ENCODE measurements around the gene GLTP. TPM values are rescaled to one million over a fixed set of nuclear protein-coding genes. Genes with fewer than 3 reads are reported as not detected.
"Not testable (repeated sequence)": the region's sequence is repeated elsewhere in the genome, so short reads cannot be mapped to it uniquely, and the experiment has no call there.

GLTP gene
- total and polyA plus RNA-seq, 4 donors = 8.5 to 12.8 (median 8.7) TPM

DNA sequence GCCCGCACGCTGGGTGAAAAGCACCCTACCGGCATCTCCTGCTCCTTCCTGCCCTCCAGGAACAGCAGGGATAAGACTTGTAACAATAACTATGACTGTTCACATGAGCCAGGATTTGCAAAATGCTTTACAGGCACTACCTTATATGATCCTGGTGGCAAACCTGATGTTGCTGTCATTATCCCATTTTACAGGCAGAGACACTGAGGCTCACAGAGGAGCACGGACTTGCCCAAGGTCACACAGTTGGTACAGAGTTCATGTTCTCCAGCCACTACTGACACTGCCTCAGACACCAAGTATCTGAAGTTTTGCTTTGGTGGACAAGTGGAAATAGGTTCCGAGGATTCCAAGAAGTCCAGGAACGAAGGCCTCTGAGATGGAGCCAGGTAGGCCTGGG lies 22.6 kb downstream of the GLTP start:
- Histone ChIP-seq H3K9me3 (ENCODE audit: control insufficient read depth in 4 of 4, low read length in 3 of 4) (no peaks in the 10 kb centered on the region), H3K27me3 (ENCODE audit: control insufficient read depth in 4 of 4, insufficient read depth in 4 of 4, low read length in 3 of 4) (no peaks in the 10 kb centered on the region), H3K4me3 (ENCODE audit: low read depth in 1 of 3, low read length in 3 of 3) (no peak overlapping the region), H3K4me1 (ENCODE audit: control insufficient read depth in 4 of 4, insufficient read depth in 4 of 4, low read length in 3 of 4) (peaks cover 0 to 5% (median 1%) of the 10 kb centered on the region in 4 donors), H3K9ac (ENCODE audit: low read depth in 1 of 2, low read length in 2 of 2) (no peak overlapping the region), H3K36me3 (ENCODE audit: control insufficient read depth in 4 of 4, insufficient read depth in 3 of 4, low read depth in 1 of 4, low read length in 3 of 4) (peaks cover 3 to 28% (median 6%) of the 10 kb centered on the region in 4 donors), H3K27ac (ENCODE audit: low read depth in 1 of 2, low read length in 2 of 2) (no peak overlapping the region)
- TF ChIP-seq REST (IDR thresholded peaks at IDR 0.05) (no peak), CTCF (IDR thresholded peaks at IDR 0.05; ENCODE audit: low read depth, low read length, missing input control) (no peak), NR2F2 (IDR thresholded peaks at IDR 0.05) (no peak)
- no peak for DNase-seq (ENCODE audit: low spot score)
- WGBS = 96% methylated on average over 6 of the region's 6 CpGs

DNA sequence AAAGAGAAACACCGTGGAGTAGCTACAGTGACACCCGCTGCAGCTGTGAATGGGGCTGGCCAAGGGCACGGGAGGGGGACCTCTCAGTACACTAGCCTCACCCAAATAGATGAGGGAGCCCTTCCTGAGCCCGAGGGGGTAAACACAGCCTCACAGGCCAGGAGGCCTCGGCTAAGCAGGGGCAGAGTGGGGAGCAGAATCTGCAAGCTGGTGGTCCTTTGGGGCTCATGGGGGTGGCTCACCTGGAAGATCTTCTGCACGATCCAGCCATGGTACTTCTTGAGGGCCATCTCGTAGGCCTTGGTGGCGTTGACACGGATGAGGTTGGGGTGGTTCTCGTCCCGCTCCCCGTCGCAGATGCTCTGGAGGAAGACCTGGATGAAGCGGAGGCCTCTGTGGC lies 25.0 kb downstream of the GLTP start:
- peaks cover 3 to 28% (median 8%) of the 10 kb centered on the region in 4 donors for H3K36me3 ChIP-seq (ENCODE audit: control insufficient read depth in 4 of 4, insufficient read depth in 3 of 4, low read depth in 1 of 4, low read length in 3 of 4)
- no peaks in the 10 kb centered on the region for H3K27me3 ChIP-seq (ENCODE audit: control insufficient read depth in 4 of 4, insufficient read depth in 4 of 4, low read length in 3 of 4)
- TF ChIP-seq FOXA2 (IDR thresholded peaks at IDR 0.05) (no peak), SP1 (IDR thresholded peaks at IDR 0.05) (no peak), GABPA (IDR thresholded peaks at IDR 0.05 in 1 of 2, conservative IDR thresholded peaks at IDR 0.05 in 1 of 2) (no peak), HNF4G (IDR thresholded peaks at IDR 0.05) (no peak), CTCF (IDR thresholded peaks at IDR 0.05; ENCODE audit: low read depth, low read length, missing input control) (no peak), HNF4A (conservative IDR thresholded peaks at IDR 0.05) (no peak)
- H3K4me3 ChIP-seq (ENCODE audit: low read depth in 1 of 3, low read length in 3 of 3) = no peak overlapping the region
- H3K27ac ChIP-seq (ENCODE audit: low read depth in 1 of 2, low read length in 2 of 2) = no peak overlapping the region
- H3K9ac ChIP-seq (ENCODE audit: low read depth in 1 of 2, low read length in 2 of 2) = no peak overlapping the region
- H3K4me1 ChIP-seq (ENCODE audit: control insufficient read depth in 4 of 4, insufficient read depth in 4 of 4, low read length in 3 of 4) = peaks cover 0 to 5% (median 1%) of the 10 kb centered on the region in 4 donors
- 92% methylated on average over 14 of the region's 14 CpGs for WGBS
- no peaks in the 10 kb centered on the region for H3K9me3 ChIP-seq (ENCODE audit: control insufficient read depth in 4 of 4, low read length in 3 of 4)
- no peak for DNase-seq (ENCODE audit: low spot score)

GRCh38 chr12:109850518-109850917 lies 29.8 kb downstream of the GLTP start:
- H3K4me3 ChIP-seq (ENCODE audit: low read depth in 1 of 3, low read length in 3 of 3); H3K9ac ChIP-seq (ENCODE audit: low read depth in 1 of 2, low read length in 2 of 2); H3K36me3 ChIP-seq (ENCODE audit: control insufficient read depth in 4 of 4, insufficient read depth in 3 of 4, low read depth in 1 of 4, low read length in 3 of 4); H3K27me3 ChIP-seq (ENCODE audit: control insufficient read depth in 4 of 4, insufficient read depth in 4 of 4, low read length in 3 of 4); H3K27ac ChIP-seq (ENCODE audit: low read depth in 1 of 2, low read length in 2 of 2); H3K4me1 ChIP-seq (ENCODE audit: control insufficient read depth in 4 of 4, insufficient read depth in 4 of 4, low read length in 3 of 4); DNase-seq (ENCODE audit: low spot score); H3K9me3 ChIP-seq (ENCODE audit: control insufficient read depth in 4 of 4, low read length in 3 of 4): not testable (repeated sequence)
- 91% methylated on average over 6 of the region's 6 CpGs for WGBS
